GM21786 (cell line): ENCODE results near the gene MYH16.
"Not testable (repeated sequence)": the region's sequence is repeated elsewhere in the genome, so short reads cannot be mapped to it uniquely, and the experiment has no call there.

Experiments used
- ATAC-seq: cut with Tn5 transposase; IDR thresholded peaks from one replicate; pipeline ENCODE4 v1.9.1; 2021; ENCODE audit not compliant: unreplicated experiment

The MYH16 gene

DNA sequence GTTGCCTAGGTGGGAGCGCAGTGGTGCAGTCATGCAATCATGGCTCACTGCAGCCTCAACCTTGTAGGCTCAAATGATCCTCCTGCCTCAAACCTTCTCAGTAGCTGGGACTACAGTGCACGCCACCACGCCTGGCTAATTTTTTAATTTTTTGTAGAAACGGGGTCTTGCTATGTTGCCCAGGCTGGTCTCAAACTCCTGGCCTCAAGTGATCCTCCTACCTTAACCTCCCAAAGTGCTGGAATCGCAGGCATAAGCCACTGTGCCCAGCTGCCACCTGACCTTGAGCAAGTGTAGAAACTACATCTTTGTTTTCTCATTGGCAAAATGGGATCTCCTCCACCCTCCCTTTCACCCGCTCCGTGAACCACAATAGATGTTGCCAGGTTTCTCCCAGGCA is 15.0 kb upstream of the MYH16 start:
- ATAC-seq = no peak

DNA sequence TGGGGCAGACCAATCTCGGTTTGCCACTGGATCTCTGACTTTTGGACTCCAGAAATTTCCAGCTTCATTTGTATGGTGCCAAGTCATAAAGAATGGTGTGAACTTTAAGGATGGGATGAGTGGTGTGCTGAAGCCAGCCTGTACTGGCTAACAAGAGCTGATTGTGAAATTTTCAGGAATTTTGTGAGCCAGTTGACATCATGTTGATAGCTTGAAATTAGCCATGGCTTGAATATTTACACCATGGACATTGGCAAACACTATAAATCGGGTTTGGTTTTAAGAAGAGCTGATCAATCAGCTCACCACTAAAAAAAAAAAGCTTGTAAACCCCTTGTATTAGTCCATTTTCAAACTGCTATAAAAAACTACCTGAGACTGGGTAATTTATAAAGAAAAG is 14.1 kb upstream of the MYH16 start:
- no peak for ATAC-seq

DNA sequence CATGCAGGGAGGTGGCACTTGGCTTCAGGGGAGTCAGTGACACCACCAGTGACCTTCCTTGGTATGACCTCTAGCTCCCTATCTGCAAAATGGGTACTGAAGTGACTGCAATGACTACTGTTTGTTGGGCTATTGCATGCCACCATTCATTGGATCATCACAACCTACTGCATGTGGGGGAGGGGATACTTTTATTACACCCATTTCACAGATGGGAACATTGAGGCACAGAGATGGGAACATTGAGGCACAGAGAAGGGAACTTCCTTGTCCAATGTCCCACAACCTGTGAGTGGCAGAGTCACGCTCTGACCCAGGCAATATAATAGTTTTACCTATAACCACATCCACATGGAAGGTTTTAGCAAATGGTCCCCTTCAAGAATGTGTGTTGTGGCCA is 12.2 kb upstream of the MYH16 start:
- no peak for ATAC-seq

DNA sequence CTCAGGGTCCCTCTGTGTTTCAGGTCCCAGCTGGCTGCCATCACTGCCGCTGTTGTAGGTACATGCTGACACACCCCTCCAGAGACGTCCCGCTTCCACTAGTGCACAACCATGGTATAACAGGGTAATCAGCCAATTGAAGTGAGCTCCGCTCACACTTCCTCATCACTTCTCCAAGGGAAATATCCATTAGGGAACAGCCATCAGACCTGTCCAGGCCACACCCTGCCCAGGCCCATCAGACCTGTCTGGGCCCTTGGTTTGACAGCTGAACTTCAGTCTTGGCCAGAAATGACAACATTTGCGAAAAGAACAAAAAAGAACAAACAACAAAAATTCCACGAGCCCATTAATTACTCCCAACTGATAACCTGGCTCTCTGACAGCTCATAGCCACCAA is 11.0 kb upstream of the MYH16 start:
- no peak for ATAC-seq

DNA sequence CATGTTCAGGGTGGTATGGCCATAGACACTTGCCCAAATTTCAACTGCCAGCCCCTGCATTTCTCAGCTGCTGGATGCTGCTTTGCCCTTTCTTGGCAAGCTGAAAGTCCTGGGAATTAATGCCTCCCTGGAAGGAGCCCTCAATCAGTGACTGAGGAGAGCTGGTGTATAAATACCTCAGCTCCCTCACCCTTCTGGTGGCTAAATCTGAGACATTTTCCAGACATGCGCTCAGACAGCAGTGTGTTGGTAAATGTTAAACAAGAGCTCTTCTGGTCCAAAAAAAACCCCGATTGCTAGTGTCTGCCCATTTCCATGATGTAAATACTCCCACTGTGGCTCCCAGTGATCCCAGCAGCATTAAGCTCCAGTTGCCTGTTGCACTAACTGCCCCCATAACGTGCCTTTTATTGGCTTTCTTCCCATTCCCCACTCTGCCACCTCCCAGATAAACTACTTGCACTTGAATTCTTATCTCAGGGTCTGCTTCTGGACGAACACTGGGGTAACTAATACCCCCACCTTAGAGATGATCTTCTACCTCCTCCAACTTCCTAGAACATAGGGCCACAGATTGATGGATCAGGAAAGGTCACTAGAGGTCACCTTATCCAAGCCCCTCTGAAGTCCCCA is 6.7 kb upstream of the MYH16 start:
- ATAC-seq = no peak

DNA sequence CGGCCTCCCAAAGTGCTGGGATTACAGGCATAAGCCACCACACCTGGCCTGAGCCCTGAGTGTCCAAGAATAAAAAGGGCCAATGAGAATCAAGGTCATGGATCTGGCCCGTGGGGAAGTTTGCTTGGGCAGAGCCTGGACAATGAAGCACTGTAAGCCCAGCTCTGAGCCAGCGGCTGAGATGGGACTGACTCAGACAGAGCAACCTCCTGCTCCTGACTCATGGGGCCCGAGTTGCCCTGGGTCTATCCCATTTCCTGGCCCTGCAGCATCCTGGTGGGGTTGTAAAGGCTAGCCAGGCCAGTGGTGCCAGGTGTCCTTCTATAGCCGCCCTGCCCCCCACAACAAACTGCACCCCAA is 5.2 kb upstream of the MYH16 start:
- ATAC-seq = no peak

DNA sequence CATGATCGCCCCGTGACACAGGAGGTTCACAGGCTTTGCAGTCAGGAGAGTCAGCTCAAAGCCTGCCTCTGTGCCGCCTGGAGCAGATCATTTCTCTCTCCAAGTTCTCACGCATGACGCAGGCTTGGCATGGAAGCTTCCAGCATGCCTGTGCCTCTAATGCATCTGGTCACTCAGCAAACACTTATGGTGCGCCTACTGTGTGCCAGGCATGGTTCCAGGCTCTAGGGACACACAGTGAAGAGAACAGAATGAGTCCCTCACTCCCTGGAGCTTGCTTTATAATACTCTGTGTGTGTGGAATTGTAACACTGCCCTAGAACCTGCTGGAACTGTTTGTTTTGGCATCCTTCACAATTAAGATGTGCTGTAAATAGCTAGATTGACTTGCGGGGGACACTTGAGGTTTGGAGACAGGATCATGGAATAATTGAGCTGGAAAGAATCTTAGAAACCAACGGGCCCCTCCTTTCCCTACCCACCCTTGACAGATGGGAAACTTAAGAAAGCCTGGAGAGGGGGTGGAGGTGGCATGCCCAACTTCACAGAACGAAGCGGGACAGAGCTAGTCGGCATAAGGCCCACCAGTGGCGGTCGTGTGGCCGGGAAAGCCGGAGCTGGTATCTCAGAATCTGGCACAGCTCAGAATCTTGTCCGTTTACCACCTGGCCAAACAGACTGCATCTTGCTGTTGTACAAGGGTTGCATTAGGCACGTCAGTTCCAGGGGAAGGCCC is 4.6 kb upstream of the MYH16 start:
- ATAC-seq = no peak

DNA sequence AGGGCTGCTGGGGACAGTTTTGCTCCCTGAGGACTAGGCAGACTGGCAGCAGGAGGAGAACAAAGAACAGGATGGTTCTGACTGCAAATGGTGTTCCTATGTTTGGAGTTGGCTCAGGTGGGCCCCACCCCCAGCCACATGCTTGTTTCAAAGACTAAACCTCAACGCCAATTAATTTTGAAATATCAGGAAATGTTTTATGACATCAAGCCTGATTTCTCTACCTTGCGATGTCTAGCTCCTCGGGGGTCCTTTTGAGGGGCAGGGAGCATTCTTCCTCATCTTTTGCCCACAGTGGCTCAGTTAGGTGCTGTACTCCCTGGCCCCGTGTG is 4.1 kb upstream of the MYH16 start:
- ATAC-seq = no peak

DNA sequence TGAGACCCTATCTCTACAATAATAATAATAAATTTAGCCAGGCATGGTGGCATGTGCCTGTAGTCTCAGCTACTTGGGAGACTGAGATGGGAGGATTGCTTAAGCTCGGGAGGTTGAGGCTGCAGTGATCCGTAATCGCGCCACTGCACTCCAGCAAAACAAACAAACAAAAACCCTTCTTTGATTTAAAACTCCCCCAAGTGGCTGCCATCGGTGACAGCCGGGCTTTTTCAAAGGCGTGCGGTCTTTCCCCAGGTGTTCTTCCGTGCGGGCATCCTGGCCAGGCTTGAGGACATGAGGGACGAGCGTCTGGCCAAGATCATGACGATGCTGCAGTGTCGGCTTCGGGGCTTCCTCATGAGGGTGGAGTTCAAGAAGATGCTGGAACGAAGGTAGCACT is 1.9 kb upstream of the MYH16 start:
- no peak for ATAC-seq

DNA sequence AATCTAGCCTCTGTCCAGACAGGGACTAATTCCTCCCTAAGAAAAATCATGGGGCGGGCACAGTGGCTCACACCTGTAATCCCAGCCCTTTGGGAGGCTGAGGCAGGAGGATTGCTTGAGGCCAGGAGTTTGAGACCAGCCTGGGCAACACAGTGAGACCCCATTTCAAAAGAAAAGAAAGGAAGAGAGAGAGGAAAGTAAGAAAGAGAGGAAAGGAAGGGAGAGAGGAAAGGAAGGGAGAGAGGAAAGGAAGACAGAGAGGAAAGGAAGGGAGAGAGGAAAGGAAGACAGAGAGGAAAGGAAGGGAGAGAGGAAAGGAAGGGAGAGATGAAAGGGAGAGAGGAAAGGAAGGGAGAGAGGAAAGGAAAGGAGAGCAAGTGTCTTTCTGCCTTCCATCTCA is 922 bp downstream of the MYH16 start:
- not testable (repeated sequence) for ATAC-seq

DNA sequence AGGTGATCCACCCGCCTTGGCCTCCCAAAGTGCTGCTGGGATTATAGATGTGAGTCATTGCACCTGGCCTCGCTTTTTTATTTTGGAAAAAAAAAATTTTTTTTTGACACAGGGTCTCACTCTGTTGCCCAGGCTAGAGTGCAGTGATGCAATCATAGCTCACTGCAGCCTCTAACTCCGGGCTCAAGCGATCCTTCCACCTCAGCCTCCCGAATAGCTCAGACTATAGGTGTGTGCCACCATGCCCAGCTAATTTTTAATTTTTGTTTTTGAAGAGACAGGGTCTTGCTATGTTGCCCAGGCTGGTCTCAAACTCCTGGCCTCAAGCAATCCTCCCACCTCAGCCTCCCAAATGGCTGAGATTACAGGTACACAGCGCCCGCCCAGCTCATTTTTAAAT is 2.3 kb downstream of the MYH16 start:
- not testable (repeated sequence) for ATAC-seq

DNA sequence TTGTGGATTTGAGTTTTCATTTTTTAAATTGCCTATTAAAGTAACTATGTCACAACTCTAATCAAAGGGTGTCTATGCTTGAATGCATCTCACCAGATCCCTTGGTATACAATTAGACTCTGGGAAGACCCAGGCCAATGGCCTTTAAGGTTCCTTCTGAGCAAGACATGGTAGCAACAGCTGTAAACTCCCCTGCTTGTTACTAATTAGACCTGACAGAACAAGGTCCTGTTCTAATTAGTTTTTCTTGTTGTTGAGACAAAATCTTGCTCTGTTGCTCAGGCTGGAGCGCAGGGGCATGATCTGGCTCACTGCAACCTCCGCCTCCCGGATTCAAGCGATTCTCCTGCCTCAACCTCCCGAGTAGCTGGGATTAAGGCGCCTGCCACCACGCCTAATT is 2.9 kb downstream of the MYH16 start:
- no peak for ATAC-seq

DNA sequence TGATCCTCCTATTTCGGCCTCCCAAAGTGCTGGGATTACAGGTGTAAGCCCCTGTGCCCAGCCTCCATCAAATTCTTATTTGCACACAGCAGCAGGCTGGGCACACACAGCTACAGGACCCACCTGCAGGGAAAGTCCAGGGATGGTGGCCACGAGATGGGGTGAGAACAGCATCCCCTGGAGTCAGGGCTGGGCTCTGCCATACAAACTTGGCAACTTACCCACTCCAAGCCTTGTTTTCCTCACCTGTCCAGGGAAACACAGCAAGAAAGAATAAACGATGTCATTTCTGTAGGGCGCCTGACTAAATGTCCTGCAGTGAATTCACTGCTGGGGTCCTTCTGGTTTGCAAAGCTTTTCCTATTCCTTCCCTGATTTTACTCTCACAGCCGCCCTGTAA is 5.5 kb downstream of the MYH16 start:
- no peak for ATAC-seq

DNA sequence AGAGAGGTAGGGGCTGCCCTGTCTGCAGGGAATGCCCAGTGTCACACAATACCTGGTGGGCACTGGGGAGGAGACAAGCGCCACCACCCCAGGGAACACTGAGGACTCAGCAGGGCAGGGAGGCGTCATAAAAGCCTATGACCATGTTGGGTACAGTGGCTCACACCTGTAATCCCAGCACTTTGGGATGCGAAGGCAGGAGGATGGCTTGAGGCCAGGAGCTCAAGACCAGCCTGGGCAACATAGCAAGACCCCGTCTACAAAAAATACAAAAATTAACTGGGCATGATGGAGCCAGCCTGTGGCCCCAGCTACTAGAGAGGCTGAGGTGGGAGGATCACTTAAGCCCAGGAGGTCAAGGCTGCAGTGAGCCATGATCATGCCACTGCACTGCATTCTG is 11.5 kb downstream of the MYH16 start:
- not testable (repeated sequence) for ATAC-seq

DNA sequence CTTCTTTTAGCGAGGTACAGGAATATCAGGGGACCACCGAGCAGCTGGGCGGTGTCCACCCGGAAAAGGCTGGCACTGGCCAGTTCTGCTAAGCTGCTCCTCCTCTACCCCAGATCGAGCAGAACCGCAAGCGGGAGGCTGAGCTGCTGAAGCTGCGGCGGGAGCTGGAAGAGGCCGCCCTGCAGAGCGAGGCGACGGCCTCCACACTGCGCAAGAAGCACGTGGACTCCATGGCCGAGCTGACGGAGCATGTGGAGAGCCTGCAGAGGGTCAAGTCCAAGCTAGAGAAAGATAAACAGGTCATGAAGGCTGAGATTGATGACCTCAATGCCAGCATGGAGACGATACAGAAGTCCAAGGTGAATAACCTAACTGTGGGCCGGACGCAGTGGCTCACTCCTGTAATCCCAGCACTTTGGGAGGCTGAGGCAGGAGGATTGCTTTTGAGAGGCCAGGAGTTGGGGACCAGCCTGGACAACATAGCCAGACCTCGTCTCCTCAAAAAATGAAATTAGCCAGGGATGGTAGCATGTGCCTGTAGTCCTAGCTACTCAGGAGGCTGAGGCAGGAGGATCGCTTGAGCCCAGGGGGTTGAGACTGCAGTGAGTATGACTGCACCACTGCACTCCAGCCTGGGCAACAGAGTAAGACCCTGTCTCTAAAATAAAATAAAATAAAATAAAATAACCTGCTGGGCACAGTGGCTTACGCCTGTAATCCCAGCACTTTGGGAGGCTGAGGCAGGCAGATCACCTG is 15.3 kb downstream of the MYH16 start:
- ATAC-seq = no peak

DNA sequence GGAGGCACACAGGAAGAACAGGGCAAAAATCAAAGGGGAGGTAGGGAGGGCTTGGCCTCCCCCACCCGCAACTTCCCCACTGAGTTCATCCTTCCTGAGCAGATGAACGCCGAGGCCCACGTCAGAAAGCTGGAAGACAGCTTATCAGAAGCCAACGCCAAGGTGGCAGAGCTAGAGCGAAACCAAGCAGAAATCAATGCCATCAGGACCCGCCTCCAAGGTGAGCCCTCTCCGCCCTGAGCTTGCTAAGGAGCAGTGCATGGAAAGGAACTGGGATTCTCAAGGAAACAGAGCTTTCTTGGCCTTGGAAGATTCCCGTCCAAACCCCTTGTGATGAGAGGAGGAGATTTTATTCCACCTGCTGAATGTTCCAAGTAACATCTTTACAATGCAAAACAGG is 16.5 kb downstream of the MYH16 start:
- ATAC-seq = no peak

DNA sequence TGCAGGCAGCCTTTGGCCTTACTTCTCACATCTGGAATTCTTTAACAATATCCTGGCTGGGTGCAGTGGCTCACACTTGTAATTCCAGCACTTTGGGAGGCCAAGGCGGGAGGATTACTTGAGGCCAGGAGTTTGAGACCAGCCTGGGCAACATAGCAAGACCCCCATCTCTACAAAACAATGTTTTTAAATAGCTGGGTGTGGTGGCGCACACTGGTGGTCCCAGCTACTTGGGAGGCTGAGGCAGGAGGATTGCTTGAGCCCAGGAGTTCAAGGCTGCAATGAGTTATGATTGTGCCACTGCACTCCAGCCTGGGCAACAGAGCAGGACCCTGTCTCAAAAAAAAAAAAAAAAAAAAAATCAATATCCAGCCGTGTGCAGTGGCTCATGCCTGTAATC is 17.5 kb downstream of the MYH16 start:
- ATAC-seq = not testable (repeated sequence)

DNA sequence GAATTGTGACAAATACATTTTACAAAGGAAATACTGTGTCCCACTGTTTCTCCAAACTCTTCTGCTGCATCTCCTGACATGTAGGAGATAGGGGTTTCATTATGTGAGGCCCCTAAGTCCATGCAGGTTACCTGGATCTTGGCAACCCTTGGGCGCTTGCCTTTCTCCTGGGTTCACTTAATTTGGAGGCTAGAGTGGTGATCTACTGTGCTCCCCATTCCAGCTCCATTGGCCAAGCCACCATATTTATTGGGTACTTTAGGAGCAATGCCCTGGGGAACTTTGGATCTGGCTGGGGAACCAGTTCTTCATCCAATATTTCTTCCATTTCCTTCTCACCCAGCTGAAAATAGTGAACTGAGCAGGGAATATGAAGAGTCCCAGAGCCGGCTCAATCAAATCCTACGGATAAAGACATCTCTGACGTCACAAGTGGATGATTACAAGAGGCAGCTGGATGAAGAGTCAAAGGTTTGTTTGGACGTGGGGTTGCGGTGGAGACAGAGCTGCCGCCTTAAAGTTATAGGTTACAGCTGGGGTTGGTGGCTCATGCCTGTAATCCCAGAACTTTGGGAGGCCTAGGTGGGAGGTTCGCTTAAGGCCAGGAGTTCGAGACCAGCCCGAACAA is 18.5 kb downstream of the MYH16 start:
- no peak for ATAC-seq

DNA sequence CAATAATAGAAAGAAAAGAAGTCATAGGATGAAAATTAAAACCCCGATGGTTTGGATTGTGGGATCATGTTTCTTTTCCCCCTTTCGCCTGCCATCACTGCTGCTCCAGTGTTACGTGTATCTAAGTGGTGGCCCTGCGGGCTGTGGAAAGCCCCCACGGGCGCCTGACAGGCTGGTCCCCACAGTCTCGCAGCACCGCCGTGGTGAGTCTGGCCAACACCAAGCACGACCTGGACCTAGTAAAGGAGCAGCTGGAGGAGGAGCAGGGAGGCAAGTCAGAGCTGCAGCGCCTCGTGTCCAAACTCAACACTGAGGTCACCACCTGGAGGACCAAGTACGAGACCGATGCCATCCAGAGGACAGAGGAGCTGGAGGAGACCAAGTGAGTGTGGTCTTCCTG is 19.5 kb downstream of the MYH16 start:
- no peak for ATAC-seq

DNA sequence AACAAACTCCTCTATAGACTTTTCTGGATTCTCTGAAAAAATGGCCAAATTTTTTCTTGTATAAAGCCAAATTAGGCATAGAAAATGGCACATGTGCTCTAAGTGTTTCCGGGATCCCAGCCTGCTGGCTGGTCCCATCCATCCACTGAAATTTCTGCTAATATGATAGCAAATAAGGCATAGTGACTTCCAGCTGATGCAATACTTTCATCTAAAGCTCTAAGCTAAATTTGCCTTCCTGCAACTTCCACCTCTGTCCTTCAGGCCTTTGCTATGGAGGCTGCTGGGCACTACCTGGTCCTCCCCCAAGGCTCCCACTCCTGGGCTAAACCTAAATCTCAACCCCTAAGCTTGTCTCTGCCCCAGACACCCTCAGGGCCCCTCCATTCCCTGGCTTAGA is 20.5 kb downstream of the MYH16 start:
- no peak for ATAC-seq

DNA sequence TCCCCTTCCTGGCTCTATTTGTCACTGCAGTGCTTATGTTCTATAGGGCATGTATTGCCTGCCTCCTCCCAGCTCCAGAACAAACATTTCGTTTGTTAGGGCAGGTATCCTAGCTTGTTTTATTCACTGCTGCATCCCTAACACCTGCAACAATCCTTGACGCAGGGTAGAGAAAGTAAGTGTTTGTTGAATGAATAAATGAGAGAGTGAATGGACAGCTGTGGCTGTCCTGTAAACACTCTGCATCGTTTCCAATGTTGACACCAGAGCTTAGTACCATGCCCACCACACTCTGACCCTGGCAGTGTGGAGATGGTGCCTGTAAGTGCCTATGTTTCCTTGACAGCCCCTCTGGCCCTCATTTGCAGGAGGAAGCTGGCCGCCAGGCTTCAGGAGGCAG is 21.0 kb downstream of the MYH16 start:
- no peak for ATAC-seq

DNA sequence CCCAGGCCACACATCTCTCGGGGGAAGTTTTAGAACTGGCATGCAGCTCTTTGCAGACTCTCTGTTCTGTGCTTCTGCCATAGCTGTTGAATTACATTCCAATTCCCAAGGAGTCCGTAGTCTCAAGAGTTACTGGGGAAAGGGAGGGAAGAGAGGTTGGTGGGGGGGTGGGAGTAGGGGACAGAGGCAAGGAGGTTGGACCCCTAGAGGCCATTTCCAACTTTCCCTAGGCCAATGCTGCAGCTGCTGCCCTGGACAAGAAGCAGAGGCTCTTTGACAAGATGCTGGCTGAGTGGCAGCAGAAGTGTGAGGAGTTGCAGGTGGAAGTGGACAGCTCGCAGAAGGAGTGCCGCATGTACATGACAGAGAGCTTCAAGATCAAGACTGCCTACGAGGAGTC is 23.8 kb downstream of the MYH16 start:
- ATAC-seq = no peak
